ENCODE results near the gene PRKG1. TPM values are rescaled to one million over a fixed set of nuclear protein-coding genes. Genes with fewer than 3 reads are reported as not detected.

PRKG1 gene
- total and polyA plus RNA-seq, 2 experiments from 2014 or later = 18.2 to 21.1 TPM

GRCh38 chr10:51911723-51912122 lies 837.4 kb downstream of the PRKG1 start:
- no peak overlapping the region for H3K4me3 Mint-ChIP-seq
- Histone ChIP-seq H3K27me3 (ENCODE audit: insufficient read depth) (peaks cover 52% of the 10 kb centered on the region), H3K4me2 (peak overlapping the region; percentile 40; the same call in 1 of the 2 replicates), H3K36me3 (ENCODE audit: insufficient read depth) (no peaks in the 10 kb centered on the region), H3K9me2 (ENCODE audit: insufficient read depth) (no peaks in the 10 kb centered on the region), H3F3A (replicated peaks; ENCODE audit: low read depth) (no peaks in the 10 kb centered on the region), H4K20me1 (replicated peaks; ENCODE audit: insufficient read depth) (no peaks in the 10 kb centered on the region), H2AFZ (no peak overlapping the region), H3K4me1 (ENCODE audit: insufficient read depth) (peaks cover 62% of the 10 kb centered on the region), H3K4me3 (no peak overlapping the region), H3K27ac (ENCODE audit: low read depth) (no peak overlapping the region), H3K79me2 (replicated peaks; ENCODE audit: insufficient read depth) (no peaks in the 10 kb centered on the region)
- ATAC-seq (no peak), DNase-seq (ENCODE audit: low spot score) (no peak)
- peaks cover 37% of the 10 kb centered on the region for H3K27me3 Mint-ChIP-seq (ENCODE audit: insufficient read depth, low read depth, poor library complexity)
- no peak for TF ChIP-seq EZH2 (IDR thresholded peaks at IDR 0.05; ENCODE audit: low read depth, unreplicated experiment)
- no peak for TF ChIP-seq EZH2phosphoT487 (IDR thresholded peaks at IDR 0.05; ENCODE audit: unreplicated experiment)
- no peak for TF ChIP-seq NANOG (IDR thresholded peaks at IDR 0.05; ENCODE audit: borderline replicate concordance)
- no peak for TF ChIP-seq ZNF331 (CRISPR knock-in tag; IDR thresholded peaks at IDR 0.05; ENCODE audit: low read depth)
- TF ChIP-seq CTCF (conservative IDR thresholded peaks at IDR 0.05; ENCODE audit: low read depth in 2 of 2) = no peak
- TF ChIP-seq STAT1 (IDR thresholded peaks at IDR 0.05; ENCODE audit: unreplicated experiment) = no peak
- TF ChIP-seq ZNF114 (CRISPR knock-in tag; IDR thresholded peaks at IDR 0.05) = no peak
- TF ChIP-seq, protein P1, sequence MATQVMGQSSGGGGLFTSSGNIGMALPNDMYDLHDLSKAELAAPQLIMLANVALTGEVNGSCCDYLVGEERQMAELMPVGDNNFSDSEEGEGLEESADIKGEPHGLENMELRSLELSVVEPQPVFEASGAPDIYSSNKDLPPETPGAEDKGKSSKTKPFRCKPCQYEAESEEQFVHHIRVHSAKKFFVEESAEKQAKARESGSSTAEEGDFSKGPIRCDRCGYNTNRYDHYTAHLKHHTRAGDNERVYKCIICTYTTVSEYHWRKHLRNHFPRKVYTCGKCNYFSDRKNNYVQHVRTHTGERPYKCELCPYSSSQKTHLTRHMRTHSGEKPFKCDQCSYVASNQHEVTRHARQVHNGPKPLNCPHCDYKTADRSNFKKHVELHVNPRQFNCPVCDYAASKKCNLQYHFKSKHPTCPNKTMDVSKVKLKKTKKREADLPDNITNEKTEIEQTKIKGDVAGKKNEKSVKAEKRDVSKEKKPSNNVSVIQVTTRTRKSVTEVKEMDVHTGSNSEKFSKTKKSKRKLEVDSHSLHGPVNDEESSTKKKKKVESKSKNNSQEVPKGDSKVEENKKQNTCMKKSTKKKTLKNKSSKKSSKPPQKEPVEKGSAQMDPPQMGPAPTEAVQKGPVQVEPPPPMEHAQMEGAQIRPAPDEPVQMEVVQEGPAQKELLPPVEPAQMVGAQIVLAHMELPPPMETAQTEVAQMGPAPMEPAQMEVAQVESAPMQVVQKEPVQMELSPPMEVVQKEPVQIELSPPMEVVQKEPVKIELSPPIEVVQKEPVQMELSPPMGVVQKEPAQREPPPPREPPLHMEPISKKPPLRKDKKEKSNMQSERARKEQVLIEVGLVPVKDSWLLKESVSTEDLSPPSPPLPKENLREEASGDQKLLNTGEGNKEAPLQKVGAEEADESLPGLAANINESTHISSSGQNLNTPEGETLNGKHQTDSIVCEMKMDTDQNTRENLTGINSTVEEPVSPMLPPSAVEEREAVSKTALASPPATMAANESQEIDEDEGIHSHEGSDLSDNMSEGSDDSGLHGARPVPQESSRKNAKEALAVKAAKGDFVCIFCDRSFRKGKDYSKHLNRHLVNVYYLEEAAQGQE (IDR thresholded peaks at IDR 0.05; ENCODE audit: unreplicated experiment) = no peak
- TF ChIP-seq CREB1 (CRISPR knock-in tag; IDR thresholded peaks at IDR 0.05; ENCODE audit: low read depth) = no peak
- TF ChIP-seq JUNB (IDR thresholded peaks at IDR 0.05; ENCODE audit: unreplicated experiment) = no peak
- TF ChIP-seq ZNF462 (CRISPR knock-in tag; IDR thresholded peaks at IDR 0.05) = no peak
- no peak for TF ChIP-seq POLR2AphosphoS5 (IDR thresholded peaks at IDR 0.05; ENCODE audit: low read depth)
- H3K4me1 Mint-ChIP-seq = peaks cover 73% of the 10 kb centered on the region
- peaks cover 2% of the 10 kb centered on the region; the same call in 2 of the 3 replicates for H3K9me3 Mint-ChIP-seq
- peak overlapping the region; percentile 3; the same call in 1 of the 2 replicates for H3K27ac Mint-ChIP-seq
- H3K36me3 Mint-ChIP-seq (ENCODE audit: low read depth) = peaks cover 6% of the 10 kb centered on the region; the same call in 2 of the 3 replicates

Data from GM23338 (cell line).